HG02981 (cell line): ENCODE data around the gene SBF2.
"Not testable (repeated sequence)": the region's sequence is repeated elsewhere in the genome, so short reads cannot be mapped to it uniquely, and the experiment has no call there.

Experiments used
- ATAC-seq: cut with Tn5 transposase; IDR thresholded peaks from one replicate; pipeline ENCODE4 v1.9.1; 2021; ENCODE audit warnings: mild to moderate bottlenecking, moderate library complexity; ENCODE audit not compliant: unreplicated experiment

Gene SBF2

DNA sequence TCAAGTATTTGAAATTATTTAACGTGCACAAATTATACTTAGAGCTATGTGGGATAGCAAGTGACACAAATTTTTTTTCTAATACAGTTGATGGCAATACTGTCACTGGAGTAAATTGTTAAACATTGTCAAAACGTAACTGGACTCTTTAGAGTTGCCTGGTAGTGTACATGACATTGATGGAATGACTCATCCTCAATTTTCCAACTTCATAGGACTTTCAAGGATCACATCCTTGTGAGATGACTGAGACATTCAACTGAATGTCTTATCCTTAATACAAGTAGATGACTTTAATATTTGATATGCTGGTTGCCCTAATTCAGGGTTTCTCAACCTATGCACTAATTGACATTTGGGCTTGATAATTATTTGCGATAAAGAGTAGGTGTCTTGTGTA is 320.1 kb downstream of the SBF2 start:
- no peak for ATAC-seq

DNA sequence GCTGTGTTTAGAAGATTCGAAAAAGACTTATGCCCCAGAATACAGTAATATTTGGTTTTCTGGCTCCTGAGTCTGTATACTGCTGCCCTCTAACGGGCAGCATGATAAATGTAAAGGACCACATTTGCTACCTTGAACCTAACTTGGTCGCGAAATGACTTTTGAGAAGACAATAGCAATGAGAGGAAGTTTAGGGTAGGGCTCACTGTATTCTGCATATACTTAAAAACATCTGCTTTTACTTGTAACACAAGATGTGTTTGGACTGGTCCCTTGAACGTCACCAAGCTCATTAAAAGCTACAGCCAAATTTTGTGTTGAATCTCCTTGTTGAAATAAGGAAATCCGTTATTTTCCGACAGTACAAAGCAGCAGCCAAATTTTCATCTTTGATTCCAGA is 321.0 kb downstream of the SBF2 start:
- ATAC-seq, result no peak

DNA sequence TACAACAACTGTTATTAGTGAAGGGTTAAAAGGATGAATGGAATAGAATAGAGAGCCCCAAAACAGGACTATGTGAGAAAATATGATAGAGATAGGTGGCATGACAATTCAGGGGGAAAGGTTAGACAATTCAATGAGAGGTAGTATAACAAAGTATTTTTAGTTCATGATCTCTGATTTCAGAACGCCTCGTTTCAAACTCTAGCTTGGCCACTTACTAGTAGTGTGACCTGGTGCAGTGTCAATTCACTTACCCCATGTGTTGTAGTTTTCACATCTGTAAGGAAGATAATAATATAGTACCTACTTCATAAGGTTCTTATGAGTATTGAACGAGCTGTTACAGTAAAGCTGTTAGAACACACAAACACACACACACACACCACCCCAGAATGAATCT is 322.1 kb downstream of the SBF2 start:
- ATAC-seq, result no peak

DNA sequence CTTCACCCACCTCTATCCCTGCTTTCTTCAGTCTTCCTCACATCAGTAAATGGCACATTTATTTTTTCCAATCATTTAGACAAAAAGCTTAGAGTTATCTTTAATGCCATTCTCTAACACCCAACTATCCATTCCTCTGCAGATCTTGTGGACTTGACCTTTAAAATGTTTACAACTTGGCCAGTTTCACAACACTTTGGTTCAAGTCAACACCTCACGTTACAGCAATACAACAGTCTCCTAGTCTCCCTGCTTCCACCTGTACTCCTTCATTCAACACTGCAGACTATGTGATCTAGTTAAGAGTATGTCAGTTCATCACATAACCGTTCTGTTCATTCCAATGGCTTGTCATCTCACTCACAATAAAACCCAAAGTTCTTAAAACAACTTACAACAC is 325.0 kb downstream of the SBF2 start:
- ATAC-seq, result no peak

DNA sequence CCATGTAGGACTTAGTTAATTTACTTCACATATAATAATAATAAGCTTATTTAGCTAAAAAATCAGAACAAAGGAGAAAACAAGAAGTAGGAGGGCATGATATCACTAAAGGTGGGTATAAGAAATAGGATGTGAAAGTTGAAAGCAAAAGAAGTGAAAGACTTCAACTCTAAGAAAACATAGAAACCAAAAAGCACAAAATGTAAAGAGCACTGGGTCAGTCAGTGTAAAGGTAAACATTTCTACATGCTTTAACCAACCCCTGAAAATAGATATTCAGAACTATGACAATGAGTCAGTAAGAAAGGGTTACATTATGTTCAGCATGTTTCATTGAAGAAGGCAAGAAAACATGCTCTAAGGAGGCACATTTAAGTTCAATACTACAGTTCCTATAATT is 331.3 kb downstream of the SBF2 start:
- peak; percentile 92 for ATAC-seq

DNA sequence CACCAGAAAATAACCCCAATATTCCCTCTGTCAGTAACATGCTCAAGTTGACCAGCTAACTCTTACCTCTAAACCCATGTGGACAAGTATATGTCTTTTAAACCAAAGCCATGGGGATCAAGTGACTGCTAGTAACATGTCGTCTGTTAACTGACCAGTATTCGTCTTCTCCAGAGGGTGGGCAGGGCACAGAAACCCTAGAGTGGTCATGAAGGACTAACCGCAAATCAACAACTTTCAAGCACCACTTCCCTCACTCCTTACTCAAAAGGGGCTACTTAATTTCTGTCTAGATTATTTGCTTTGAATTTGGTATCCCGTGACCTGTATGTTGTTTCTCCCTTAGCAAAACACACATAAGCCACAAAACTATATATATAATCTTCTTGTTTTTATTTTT is 336.9 kb downstream of the SBF2 start:
- ATAC-seq, result no peak

DNA sequence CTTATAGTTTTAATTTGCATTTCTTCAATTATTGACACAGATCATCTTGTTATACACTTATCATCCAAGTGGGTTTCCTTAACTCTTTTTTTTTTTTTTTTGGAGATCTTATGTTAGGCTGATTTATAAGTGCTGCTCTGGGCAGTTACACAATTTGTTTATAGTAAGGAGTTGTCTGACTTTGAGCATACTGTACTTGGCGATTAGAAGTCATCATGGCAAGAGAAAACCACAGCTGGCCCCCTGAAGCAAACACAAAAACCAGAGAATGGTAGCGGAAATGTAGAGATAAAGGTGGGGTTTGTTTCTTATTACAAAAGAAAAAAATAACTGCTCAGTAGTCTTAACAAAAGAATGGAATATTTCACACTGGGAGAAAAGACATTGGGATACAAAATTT is 337.5 kb downstream of the SBF2 start:
- ATAC-seq, result no peak

DNA sequence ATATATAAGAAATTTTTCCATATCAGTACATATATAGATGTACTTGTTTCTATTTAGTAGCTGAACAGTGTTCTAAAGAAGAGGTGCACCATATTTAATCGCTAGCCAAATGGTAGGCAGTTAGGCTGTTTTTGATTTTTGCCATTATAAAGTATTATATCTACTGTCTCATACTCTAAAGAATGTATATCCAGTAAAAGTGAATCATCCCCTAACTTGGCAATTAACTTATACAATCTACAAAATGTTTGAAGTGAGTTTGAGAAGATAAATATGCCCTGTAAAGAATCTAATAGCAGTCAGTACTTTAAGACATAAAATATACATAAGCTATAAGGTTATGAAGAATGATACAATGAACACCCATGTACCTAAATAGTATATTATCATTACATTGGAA is 338.6 kb downstream of the SBF2 start:
- no peak for ATAC-seq

DNA sequence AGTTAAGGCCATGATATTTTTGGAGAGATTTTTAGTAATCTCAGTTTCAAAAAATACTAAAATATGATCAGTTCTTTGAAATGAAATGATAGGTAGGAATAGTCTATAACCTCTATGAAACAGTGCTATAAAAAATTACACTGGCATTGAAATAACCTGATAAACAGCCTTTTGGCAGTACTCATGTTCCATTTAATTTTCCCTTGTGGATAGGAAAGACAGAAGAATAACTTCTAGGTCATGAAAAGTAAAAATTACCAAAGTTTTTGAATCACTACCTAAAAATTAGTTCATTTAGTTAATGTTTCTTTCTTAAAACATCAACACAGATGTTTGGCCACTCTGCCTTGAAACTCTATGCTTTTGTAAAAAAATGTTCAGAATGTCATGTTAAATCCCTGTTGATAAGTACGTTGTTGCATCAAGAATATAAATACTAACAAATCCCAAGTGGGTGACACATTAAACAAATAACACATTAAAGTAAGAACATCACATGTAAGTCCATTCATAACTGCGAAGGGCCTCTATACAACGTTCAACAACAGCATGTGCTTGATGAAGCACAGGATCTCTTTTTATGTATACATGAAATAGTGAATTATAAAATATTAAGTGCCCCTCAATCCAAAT is 339.9 kb downstream of the SBF2 start:
- ATAC-seq, result no peak

DNA sequence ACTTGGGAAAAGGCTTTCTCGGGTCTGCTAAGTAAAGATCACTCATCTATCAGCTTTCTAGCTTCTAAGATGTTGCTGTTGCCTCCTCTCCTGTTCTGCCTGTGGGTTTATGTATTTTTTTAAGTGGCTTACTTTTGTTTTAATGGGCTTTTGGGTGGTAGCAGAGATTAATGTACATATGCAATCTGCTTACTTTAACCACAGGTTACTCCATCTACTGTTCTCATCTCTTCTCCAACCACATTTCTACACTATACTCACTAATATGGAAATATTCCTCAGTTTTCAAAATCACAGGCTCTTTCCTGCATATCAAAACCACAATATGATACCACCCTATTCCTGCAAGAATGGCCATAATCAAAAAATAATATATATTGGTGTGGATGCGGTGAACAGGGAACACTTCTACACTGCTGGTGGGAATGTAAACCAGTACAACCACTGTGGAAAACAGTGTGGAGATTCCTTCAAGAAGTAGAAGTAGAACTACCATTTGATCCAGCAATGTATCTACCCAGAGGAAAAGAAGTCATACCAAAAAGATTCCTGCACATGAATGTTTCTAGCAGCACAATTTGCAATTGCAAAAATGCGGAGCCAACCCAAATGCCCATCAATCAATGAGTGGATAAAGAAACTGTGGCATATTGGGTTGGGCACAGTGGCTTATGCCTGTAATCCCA is 341.4 kb downstream of the SBF2 start:
- no peak for ATAC-seq

DNA sequence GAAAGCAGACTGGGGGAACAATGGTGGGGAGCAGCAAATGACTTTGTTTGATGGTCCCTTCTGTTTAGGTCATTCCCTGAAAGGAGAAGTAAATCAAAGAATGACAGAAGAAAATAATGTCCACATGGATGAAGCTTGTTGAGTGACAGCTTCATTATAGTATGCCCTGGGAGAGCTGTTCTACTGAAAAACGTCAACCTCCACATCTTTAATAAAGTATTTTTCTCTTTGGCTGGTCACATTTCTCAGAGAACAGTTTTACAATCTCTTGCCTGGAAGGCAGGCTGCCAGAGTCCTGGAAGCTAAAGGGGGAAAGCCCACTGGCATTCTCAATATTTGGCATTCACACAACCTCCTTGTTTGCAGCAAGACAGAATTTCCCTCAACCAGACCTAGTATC is 342.2 kb downstream of the SBF2 start:
- no peak for ATAC-seq

DNA sequence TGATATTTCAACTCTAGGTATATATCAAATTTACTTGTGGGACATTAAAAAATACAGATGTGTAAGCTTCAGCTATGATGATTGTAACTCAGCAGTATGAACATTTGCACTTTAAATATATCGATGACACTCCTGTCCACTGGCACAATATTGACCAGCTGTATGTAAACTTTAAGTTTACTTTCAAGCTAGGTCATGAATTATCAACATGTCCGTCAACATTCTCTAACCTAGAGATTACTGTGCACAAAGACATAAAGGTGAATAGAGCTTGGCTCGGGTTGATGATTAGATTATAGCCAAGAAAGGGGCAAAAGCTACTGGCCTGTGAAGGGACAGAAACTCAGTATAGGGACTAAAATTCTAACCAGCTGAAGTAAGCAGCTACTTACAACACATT is 343.6 kb downstream of the SBF2 start:
- ATAC-seq, result no peak

DNA sequence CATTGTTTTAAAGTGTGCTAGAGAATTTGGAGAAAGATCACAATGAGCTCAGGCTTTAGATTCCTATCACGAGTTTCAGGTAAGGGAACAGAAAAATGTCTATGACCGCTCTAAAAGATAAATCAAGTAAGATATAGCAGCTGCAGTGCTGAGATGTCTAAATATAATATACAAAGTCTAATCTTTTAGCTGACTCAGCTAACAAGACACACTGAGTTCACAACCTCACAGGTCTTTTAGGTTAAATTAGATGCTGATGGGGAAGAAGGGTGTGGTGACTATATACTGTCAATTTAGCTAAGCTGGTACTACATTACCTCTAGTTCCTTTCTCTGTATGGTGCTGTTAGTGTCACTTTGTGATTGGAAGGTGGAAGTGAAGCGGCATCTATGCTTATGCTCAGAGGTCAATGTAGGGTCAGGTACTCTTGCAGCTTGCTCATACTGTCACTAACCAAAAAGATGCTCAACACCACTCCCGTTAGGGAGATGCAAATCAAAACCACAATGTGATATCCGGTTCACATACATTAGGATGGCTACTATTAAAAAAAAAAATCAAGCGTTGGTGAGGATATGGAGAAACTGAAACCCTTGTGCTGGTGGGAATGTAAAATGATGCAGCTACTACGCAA is 346.7 kb downstream of the SBF2 start:
- no peak for ATAC-seq

DNA sequence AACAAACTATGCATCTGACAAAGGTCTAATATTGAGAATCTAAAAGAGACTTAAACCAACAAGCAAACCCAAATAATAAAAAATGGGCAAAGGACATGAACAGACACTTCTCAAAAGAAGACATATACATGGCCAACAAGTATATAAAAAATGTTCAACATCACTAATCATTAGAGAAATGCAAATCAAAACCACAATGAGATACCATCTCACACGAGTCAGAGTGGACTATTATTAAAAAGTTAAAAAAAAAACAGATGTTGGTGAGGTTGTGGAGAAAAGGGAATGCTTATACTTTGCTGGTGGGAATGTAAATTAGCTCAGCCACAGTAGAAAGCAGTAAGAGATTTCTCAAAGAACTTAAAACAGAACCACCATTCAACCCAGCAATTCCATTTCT is 348.3 kb downstream of the SBF2 start:
- ATAC-seq, result not testable (repeated sequence)

DNA sequence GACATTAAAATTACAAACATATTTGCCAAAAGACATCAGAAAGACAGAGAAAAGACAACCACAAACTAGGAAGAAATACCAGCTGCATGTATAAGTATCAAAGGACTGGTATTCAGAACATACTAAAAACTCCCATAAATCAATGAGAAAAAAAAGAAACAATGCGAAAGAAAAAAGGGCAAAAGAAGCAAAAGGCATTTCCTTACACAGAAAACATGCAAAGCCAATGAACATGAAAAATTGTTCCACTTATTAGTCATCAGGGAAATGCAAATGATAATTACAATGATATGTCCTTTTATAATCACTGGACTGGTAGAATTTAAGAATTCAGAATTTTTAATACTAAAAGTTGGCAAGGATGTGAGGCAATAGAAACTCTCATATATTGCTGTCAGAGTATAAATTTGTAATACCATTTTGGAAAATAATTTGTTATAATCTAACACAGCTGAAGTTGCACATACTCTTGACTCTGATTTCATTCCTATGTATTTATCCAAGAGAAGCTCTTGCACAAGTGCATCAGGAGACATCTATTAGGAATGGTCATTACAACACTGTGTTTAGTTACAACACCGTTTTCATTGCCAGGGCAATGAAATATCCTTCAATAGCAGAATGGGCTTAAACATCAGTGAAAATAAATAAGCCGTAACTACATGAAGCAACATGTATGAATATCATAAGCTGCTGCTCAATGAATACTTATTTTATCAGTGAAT is 350.5 kb downstream of the SBF2 start:
- ATAC-seq, result no peak

DNA sequence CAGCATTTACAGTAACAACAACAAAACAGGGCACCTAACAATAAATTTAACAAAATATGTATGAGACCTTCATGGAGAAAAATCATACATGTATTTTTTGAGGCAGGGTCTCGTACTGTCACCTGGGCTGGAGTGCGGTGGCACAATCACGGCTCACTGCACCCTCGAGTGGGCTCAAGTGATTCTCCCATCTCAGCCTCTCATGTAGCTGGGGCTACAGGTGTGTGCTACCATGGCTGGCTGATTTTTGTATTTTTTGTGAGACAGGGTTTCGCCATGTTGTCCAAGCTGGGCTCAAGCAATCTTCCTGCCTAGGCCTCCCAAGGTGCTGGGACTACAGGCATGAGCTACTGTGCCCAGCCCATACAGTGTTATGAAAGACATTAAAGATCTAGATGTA is 352.0 kb downstream of the SBF2 start:
- no peak for ATAC-seq

DNA sequence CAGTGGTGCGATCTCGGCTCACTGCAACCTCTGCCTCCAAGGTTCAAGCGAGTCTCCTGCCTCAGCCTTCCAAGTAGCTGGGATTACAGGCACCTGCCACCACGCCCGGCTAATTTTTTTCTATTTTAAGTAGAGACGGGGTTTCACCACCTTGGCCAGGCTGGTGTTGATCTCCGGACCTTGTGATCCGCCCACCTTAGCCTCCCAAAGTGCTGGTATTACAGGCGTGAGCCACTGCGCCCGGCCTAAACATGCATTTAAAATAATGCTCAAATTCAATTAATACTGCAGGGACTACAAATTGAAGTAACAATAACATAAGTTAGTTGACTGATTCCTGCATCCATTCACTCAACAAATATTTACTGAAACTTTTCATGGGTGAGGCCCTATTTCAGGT is 354.9 kb downstream of the SBF2 start:
- not testable (repeated sequence) for ATAC-seq

DNA sequence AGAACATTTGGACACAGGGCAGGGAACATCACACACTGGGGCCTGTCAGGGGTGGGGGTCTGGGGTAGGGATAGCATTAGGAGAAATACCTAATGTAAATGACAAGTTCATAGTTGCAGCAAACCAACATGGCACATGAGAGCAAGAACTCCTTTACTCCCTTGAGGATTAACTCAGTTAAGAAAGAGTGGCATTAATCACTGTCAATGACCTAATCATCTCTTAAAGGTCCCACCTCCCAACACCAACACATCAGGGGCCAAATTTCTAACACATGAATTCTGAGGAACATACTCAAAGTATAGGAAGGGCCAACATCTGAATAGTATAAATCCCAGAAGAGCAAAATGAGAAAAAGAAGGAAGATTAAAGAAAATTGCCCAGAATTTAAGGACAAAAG is 357.3 kb downstream of the SBF2 start:
- no peak for ATAC-seq

DNA sequence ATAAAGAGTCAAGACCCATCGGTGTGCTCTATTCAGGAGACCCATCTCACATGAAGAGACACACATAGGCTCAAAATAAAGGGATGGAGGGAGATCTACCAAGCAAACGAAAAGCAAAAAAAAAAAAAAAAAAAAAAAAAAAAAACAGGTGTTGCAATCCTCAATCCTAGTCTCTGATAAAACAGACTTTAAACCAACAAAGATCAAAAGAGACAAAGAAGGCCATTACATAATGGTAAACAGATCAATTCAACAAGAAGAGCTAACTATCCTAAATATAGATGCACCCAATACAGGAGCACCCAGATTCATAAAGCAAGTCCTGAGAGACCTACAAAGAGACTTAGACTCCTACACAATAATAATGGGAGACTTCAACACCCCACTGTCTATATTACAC is 361.2 kb downstream of the SBF2 start:
- ATAC-seq, result not testable (repeated sequence)

DNA sequence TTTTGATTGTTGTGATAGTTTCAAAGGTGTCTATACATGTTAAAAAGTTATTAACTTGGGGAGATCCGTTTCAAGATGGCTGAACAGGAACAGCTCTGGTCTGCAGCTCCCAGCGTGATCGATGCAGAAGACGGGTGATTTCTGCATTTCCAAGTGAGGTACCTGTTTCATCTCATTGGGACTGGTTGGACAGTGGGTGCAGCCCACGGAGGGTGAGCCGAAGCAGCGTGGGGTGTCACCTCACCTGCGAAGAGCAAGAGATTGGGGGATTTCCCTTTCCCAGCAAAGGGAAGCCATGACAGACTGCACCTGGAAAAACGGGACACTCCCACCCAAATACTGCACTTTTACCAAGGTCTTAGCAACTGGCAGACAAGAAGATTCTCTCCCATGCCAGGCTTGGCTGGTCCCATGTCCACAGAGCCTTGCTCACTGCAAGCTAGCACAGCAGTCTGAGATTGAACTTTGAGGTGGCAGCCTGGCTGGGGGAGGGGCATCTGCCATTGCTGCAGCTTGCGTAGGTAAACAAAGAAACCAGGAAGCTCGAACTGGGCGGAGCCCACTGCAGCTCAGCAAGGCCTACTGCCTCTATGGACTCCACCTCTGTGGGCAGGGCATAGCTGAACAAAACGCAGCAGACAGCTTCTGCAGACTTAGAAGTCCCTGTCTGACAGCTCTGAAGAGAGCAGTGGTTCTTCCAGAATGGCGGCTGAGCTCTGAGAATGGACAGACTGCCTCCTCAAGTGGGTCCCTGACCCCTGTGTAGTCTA is 363.3 kb downstream of the SBF2 start:
- not testable (repeated sequence) for ATAC-seq

DNA sequence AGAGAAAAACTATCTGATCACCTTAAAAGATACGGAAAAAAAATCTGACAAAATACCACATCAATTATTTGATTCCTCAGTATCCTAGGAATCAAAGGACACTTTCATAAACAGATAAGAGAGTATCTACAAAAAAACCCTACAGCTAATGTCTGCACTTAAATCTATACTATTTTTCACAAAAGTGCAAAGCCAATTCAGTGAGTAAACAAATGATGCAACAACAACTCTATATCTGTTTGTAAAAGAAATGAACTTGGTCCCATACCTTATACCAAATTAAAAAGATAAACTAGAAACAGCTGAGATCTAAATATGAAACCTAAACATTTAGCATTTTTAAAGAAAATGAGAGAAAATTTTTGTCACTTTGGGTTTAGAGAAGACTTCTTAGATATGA is 366.3 kb downstream of the SBF2 start:
- no peak for ATAC-seq
